M059J (cell line): ENCODE results near the gene NMS. TPM values are rescaled to one million over a fixed set of nuclear protein-coding genes. Genes with fewer than 3 reads are reported as not detected.

Experiments used
- DNase-seq: peaks from one replicate; pipeline ENCODE4 v3.0.0-alpha.2; 2012; ENCODE audit warnings: low read depth
- total RNA-seq: library from RNA; depleted of rRNA; stranded (reverse); fragments of >200 nt; shearing (Covaris generic); gene quantifications from 2 replicates; pipeline ENCODE4 v1.2.3, GENCODE V29; 2014; rRNA removed

NMS gene
- total RNA-seq, 1 experiment from 2014 or later, result not detected

- DNase-seq, result no peak
Measured at GRCh38 chr2:100484390-100484789, 14.1 kb downstream of the NMS start.

- DNase-seq, result no peak
Measured at GRCh38 chr2:100485396-100485795, 15.1 kb downstream of the NMS start.

GRCh38 chr2:100494712-100495111, 24.4 kb downstream of the NMS start:
- DNase-seq, result no peak

GRCh38 chr2:100502782-100503181, 32.5 kb downstream of the NMS start:
- DNase-seq, result no peak

GRCh38 chr2:100504542-100504941, 34.3 kb downstream of the NMS start:
- no peak for DNase-seq

- DNase-seq, result no peak
Measured at GRCh38 chr2:100509066-100509465, 38.8 kb downstream of the NMS start.

GRCh38 chr2:100513650-100514049, 43.4 kb downstream of the NMS start:
- no peak for DNase-seq

- DNase-seq, result no peak
Measured at GRCh38 chr2:100517556-100517955, 47.3 kb downstream of the NMS start.

- peak; percentile 59 for DNase-seq
Measured at GRCh38 chr2:100518801-100519200, 48.5 kb downstream of the NMS start.

GRCh38 chr2:100520224-100520623, 49.9 kb downstream of the NMS start:
- peak; percentile 44 for DNase-seq

GRCh38 chr2:100522430-100522829, 52.1 kb downstream of the NMS start:
- peak; percentile 29 for DNase-seq

GRCh38 chr2:100524331-100524730, 54.0 kb downstream of the NMS start:
- peak; percentile 61 for DNase-seq

- no peak for DNase-seq
Measured at GRCh38 chr2:100526868-100527267, 56.6 kb downstream of the NMS start.

GRCh38 chr2:100527440-100528015, 57.2 kb downstream of the NMS start:
- DNase-seq, result no peak

GRCh38 chr2:100529176-100529575, 58.9 kb downstream of the NMS start:
- no peak for DNase-seq

- DNase-seq, result peak; percentile 36
Measured at GRCh38 chr2:100529900-100530299, 59.6 kb downstream of the NMS start.

Other genes starting within 250 kb of the NMS start
- 0.10 TPM in 1 of 2 replicates, not detected in the other for gene LONRF2, start 148.0 kb upstream of the NMS start, total RNA-seq
- gene CHST10, start 52.8 kb upstream of the NMS start, total RNA-seq, result 12.3 and 13.7 TPM in 2 replicates
- 10.9 and 18.7 TPM in 2 replicates for gene PDCL3, start 92.5 kb downstream of the NMS start, total RNA-seq